A549 (cell line): ENCODE data around the gene AIF1. TPM values are rescaled to one million over a fixed set of nuclear protein-coding genes. Genes with fewer than 3 reads are reported as not detected.

ENCODE experiments used
- ATAC-seq, 2 experiments: fragments of 200-7000 bp in 1 of 2; fragments of >200 bp in 1 of 2; cut with Nextera tagmentation in 1 of 2; cut with Tn5 transposase in 1 of 2; 3 replicates each; pipeline versions ENCODE4 v1.8.0 to v1.9.1; 2018 to 2020; ENCODE audit warnings: mild to moderate bottlenecking in 1 of 2, moderate library complexity in 1 of 2
- CTCF ChIA-PET: fragments of 300-600 bp; sonication (Branson Sonifier 250); formaldehyde crosslinking; extraction: SDS; loops from one replicate; lab custom pipeline; 2021; ENCODE audit warnings: antibody characterized with exemption, inconsistent platforms; lab: Yijun Ruan, JAX
- POLR2A ChIA-PET: fragments of 350-600 bp; formaldehyde crosslinking; extraction: SDS; loops from one replicate; lab custom pipeline; 2021; ENCODE audit warnings: antibody characterized with exemption, inconsistent platforms; lab: Yijun Ruan, JAX
- DNase-seq, 2 experiments: peaks; one replicate each; pipeline versions ENCODE4 v3.0.0 to v3.0.0-alpha.2; 2011 to 2016; ENCODE audit warnings: low read depth in 1 of 2, low spot score in 1 of 2
- FAIRE-seq: peaks from 2 replicates; lab custom pipeline; 2011; peaks lifted over from hg19 to GRCh38; lab: Jason Lieb, UNC
- H3K27ac ChIP-seq, 2 experiments: fragments of >200 bp; sonication (Bioruptor Twin); formaldehyde crosslinking; 3 replicates each; pipeline ENCODE4 v1.5.1; 2016 to 2017
- H3K4me1 ChIP-seq: fragments of >200 bp; sonication (Bioruptor Twin); formaldehyde crosslinking; 3 replicates; pipeline ENCODE4 v1.6.1; 2016
- H3K4me2 ChIP-seq: fragments of >200 bp; sonication (Bioruptor Twin); formaldehyde crosslinking; 3 replicates; pipeline ENCODE4 v1.6.1; 2016
- H3K4me3 ChIP-seq: fragments of >200 bp; sonication (Bioruptor Twin); formaldehyde crosslinking; 3 replicates; pipeline ENCODE4 v1.5.1; 2016
- H3K9me3 ChIP-seq: fragments of >200 bp; sonication (Bioruptor Twin); formaldehyde crosslinking; 3 replicates; pipeline ENCODE4 v1.6.1; 2016
- CBX2 ChIP-seq: fragments of 200-600 bp; sonication (generic); IDR thresholded peaks from 2 replicates; pipeline ENCODE4 v1.6.1; 2016; ENCODE audit warnings: low read depth, mild to moderate bottlenecking, borderline replicate concordance
- CBX8 ChIP-seq: fragments of 200-600 bp; sonication (generic); IDR thresholded peaks from 2 replicates; pipeline ENCODE4 v1.6.1; 2016
- EHMT2 ChIP-seq: fragments of 200-600 bp; sonication (generic); IDR thresholded peaks from 2 replicates; pipeline ENCODE4 v1.6.1; 2016; ENCODE audit warnings: antibody characterized with exemption, low read depth, mild to moderate bottlenecking, moderate library complexity
- EP300 ChIP-seq, 2 experiments: fragments of >200 bp; sonication (Bioruptor Twin); formaldehyde crosslinking; IDR thresholded peaks; 2 replicates in 1 of 2; 3 replicates in 1 of 2; pipeline ENCODE4 v1.6.1; 2016 to 2017
- FOSB ChIP-seq: fragments of 250-450 bp; sonication (Bioruptor Pico); IDR thresholded peaks from 2 replicates; pipeline ENCODE4 v1.5.0; 2020; ENCODE audit warnings: mild to moderate bottlenecking, moderate library complexity
- FOSL2 ChIP-seq, 2 experiments: fragments of 450-650 bp in 1 of 2; fragments of >200 bp in 1 of 2; sonication (Bioruptor Twin) in 1 of 2; formaldehyde crosslinking; IDR thresholded peaks; 2 replicates each; pipeline versions ENCODE4 v1.5.0 to v1.6.1; 2016 to 2020; ENCODE audit warnings: mild to moderate bottlenecking in 1 of 2, moderate library complexity in 1 of 2
- HDAC2 ChIP-seq: fragments of 200-600 bp; sonication (generic); IDR thresholded peaks from 2 replicates; pipeline ENCODE4 v1.6.1; 2016
- HEYL ChIP-seq: fragments of 250-450 bp; sonication (Bioruptor Pico); IDR thresholded peaks from 2 replicates; pipeline ENCODE4 v1.8.0; 2021; ENCODE audit warnings: mild to moderate bottlenecking, moderate library complexity
- HOXB13 ChIP-seq: fragments of 250-450 bp; sonication (Bioruptor Pico); IDR thresholded peaks from 2 replicates; pipeline ENCODE4 v1.5.0; 2020; ENCODE audit warnings: low read depth, mild to moderate bottlenecking, moderate library complexity
- HOXB5 ChIP-seq: fragments of 250-450 bp; sonication (Bioruptor Pico); IDR thresholded peaks from 2 replicates; pipeline ENCODE4 v1.5.0; 2020; ENCODE audit warnings: mild to moderate bottlenecking, moderate library complexity
- KDM1A ChIP-seq: fragments of 200-600 bp; sonication (generic); IDR thresholded peaks from 2 replicates; pipeline ENCODE4 v1.6.1; 2016; ENCODE audit warnings: low read depth, mild to moderate bottlenecking
- MAFK ChIP-seq: fragments of 450-650 bp; IDR thresholded peaks from 2 replicates; pipeline ENCODE4 v1.6.1; 2014; ENCODE audit not compliant: partially characterized antibody
- MAZ ChIP-seq: fragments of 150-350 bp; IDR thresholded peaks from 2 replicates; pipeline ENCODE4 v1.6.1; 2014; ENCODE audit warnings: antibody characterized with exemption, low read depth, low read length, borderline replicate concordance
- NFE2L2 ChIP-seq: fragments of 150-350 bp; conservative IDR thresholded peaks from 2 replicates; pipeline ENCODE4 v1.6.1; 2014; ENCODE audit warnings: low read length
- PHF8 ChIP-seq: fragments of 200-600 bp; sonication (generic); IDR thresholded peaks from 2 replicates; pipeline ENCODE4 v1.6.1; 2016; ENCODE audit warnings: low read depth, mild to moderate bottlenecking, antibody characterized with exemption, moderate library complexity, borderline replicate concordance
- POLR2AphosphoS2 ChIP-seq: conservative IDR thresholded peaks from 2 replicates; pipeline ENCODE4 v1.6.1; 2012; ENCODE audit warnings: low read length, improper control_type of control experiment, inconsistent platforms
- RAD21 ChIP-seq, 2 experiments: fragments of >200 bp in 1 of 2; sonication (Bioruptor Twin) in 1 of 2; formaldehyde crosslinking in 1 of 2; IDR thresholded peaks in 1 of 2; conservative IDR thresholded peaks in 1 of 2; 2 replicates in 1 of 2; 3 replicates in 1 of 2; pipeline ENCODE4 v1.6.1; 2012 to 2018; ENCODE audit warnings: inconsistent platforms in 1 of 2
- RARB ChIP-seq: fragments of 250-450 bp; sonication (Bioruptor Pico); IDR thresholded peaks from 2 replicates; pipeline ENCODE4 v1.8.0; 2021; ENCODE audit warnings: mild to moderate bottlenecking, moderate library complexity
- RCOR1 ChIP-seq: fragments of 150-350 bp; IDR thresholded peaks from 2 replicates; pipeline ENCODE4 v1.6.1; 2014; ENCODE audit warnings: antibody characterized with exemption, low read length, low read depth
- TFCP2L1 ChIP-seq: fragments of 250-450 bp; sonication (Bioruptor Pico); IDR thresholded peaks from 2 replicates; pipeline ENCODE4 v1.5.0; 2021; ENCODE audit warnings: mild to moderate bottlenecking
- TP53 ChIP-seq: fragments of 250-450 bp; sonication (Bioruptor Pico); IDR thresholded peaks from 2 replicates; pipeline ENCODE4 v1.5.0; 2021; ENCODE audit warnings: mild to moderate bottlenecking, moderate library complexity
- ZFP36 ChIP-seq: fragments of 450-650 bp; IDR thresholded peaks from 2 replicates; pipeline ENCODE4 v1.6.1; 2014; ENCODE audit warnings: borderline replicate concordance; ENCODE audit not compliant: partially characterized antibody
- ZNF302 ChIP-seq: fragments of 250-450 bp; sonication (Bioruptor Pico); IDR thresholded peaks from 2 replicates; pipeline ENCODE4 v1.9.0; 2021; ENCODE audit warnings: inconsistent platforms, mild to moderate bottlenecking, moderate library complexity
- WGBS: methylation state at CpG from one replicate; pipeline ENCODE4 v1.1.6; 2017; ENCODE audit errors: missing lambda C conversion rate; 5-methylcytosine and 5-hydroxymethylcytosine counted together
- polyA plus RNA-seq, 4 experiments: library from polyadenylated mRNA; depleted of rRNA in 3 of 4; stranded (reverse); fragments of >200 nt; fragmentation: RNase III in 1 of 4; extraction: RNeasy Plus Mini Kit Qiagen cat#74134 plus additional on column Dnase treatment in 1 of 4; gene quantifications; 2 replicates in 3 of 4; 3 replicates in 1 of 4; pipeline ENCODE4 v1.2.3, GENCODE V29; 2011 to 2017
- TF ChIP-seq, protein P1 (sequence below): IDR thresholded peaks from 2 replicates; pipeline ENCODE4 v1.6.1; 2012; ENCODE audit warnings: low read depth, borderline replicate concordance
- TF ChIP-seq, protein P2 (sequence below): fragments of 450-650 bp; IDR thresholded peaks from 2 replicates; pipeline ENCODE4 v1.6.1; 2014; ENCODE audit warnings: antibody characterized with exemption
- TF ChIP-seq, protein P3 (sequence below): fragments of >200 bp; sonication (Bioruptor Twin); formaldehyde crosslinking; IDR thresholded peaks from 2 replicates; pipeline ENCODE4 v1.6.1; 2016
- TF ChIP-seq, protein P4 (sequence below): fragments of 250-450 bp; sonication (Bioruptor Pico); IDR thresholded peaks from 2 replicates; pipeline ENCODE4 v1.5.0; 2020; ENCODE audit warnings: low read depth, mild to moderate bottlenecking, moderate library complexity

The AIF1 gene
- polyA plus RNA-seq, 2 of the 4 experiments (the other 2 are of a cell fraction): not detected

DNA sequence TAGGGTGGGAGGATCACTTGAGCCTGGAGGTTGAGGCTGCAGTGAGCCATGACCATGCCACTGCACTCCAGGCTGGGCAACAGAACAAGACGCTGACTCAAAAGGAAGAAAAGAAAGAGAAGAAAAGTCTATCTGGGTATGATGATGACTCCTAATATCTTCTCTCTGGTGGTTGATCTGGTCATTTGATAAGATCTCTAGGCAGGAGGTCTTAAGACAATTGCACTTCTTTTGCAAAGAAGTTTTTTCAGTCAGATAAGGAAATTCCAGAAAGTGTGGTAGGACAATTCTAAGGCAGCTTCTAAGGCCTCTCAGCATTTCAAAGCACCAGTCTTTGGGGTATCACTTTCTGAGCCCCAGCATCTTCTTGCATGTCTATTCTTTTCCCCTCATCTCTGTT is 7.7 kb upstream of the AIF1 start:
- Histone ChIP-seq H3K4me3 (no peak overlapping the region), H3K27ac (no peak overlapping the region), H3K4me1 (no peaks in the 10 kb centered on the region)
- 71% methylated on average over 1 of the region's 1 CpG for WGBS
- CTCF ChIA-PET: interaction anchor here (1.2 to 3.1 kb wide), 2 partner anchors 9 to 27 kb away, joined by 4 to 13 read pairs; no protein-coding TSS in a partner anchor
- TF ChIP-seq RAD21 (conservative IDR thresholded peaks at IDR 0.05 in 1 of 2, IDR thresholded peaks at IDR 0.05 in 1 of 2): no peak
- TF ChIP-seq RCOR1: no peak
- TF ChIP-seq MAFK: no peak
- no peak for TF ChIP-seq HOXB5 (CRISPR knock-in tag)
- TF ChIP-seq PHF8: no peak
- TF ChIP-seq, protein P1, sequence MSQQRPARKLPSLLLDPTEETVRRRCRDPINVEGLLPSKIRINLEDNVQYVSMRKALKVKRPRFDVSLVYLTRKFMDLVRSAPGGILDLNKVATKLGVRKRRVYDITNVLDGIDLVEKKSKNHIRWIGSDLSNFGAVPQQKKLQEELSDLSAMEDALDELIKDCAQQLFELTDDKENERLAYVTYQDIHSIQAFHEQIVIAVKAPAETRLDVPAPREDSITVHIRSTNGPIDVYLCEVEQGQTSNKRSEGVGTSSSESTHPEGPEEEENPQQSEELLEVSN: no peak
- no peak for TF ChIP-seq HEYL (CRISPR knock-in tag)
- no peak for TF ChIP-seq FOSB (CRISPR knock-in tag)
- TF ChIP-seq, protein P2, sequence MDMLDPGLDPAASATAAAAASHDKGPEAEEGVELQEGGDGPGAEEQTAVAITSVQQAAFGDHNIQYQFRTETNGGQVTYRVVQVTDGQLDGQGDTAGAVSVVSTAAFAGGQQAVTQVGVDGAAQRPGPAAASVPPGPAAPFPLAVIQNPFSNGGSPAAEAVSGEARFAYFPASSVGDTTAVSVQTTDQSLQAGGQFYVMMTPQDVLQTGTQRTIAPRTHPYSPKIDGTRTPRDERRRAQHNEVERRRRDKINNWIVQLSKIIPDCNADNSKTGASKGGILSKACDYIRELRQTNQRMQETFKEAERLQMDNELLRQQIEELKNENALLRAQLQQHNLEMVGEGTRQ: no peak
- TF ChIP-seq, protein P3, sequence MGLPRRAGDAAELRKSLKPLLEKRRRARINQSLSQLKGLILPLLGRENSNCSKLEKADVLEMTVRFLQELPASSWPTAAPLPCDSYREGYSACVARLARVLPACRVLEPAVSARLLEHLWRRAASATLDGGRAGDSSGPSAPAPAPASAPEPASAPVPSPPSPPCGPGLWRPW: no peak
- TF ChIP-seq EHMT2: no peak
- TF ChIP-seq CBX2: no peak
- TF ChIP-seq, all 56 proteins: peak for 0
- DNase-seq: no peak
- FAIRE-seq: no peak
- no peak for ATAC-seq
- POLR2A ChIA-PET: no interaction called here
- no peaks in the 10 kb centered on the region for H3K9me3 ChIP-seq
- H3K4me2 ChIP-seq: no peak overlapping the region

DNA sequence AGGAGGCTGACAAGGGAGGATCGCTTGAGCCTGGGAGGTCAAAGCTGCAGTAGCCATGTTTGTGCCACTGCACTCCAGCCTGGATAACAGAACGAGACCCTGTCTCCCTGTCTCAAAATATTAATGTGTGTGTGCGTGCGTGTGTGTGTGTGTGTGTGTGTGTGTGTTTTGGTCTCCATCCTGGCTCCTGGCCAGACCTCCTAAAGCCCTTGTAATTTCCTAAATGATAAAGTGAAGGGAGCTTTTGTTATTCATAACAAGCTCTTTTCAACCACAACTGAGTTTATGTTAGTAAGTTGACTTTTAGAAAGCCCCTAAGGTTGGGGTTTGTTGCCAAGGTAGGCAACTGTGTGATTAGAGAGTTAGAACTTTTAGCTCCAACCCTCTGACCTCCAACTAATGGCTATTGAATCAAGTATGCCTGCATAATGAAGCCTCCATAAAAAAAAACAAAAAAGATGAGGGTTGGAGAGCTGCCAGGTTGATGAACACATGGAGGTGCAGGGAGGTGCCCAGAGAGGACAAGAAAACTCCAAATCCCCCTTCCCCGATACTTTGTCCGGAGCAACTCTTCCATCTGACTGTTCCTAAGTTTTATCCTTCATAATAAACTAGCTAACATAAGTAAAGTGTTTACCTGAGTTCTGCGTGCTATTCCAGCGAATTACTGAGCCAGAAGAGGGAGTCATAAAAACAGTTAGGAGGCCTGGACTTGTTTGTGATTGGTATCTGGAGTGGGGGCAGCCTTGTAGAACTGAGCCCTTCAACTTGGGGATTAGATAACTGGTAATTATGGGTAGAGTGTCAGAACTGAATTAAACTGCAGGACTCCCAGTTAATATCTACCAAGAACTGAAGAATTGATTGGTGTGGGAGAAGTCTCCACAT is 5.3 kb upstream of the AIF1 start:
- TF ChIP-seq, protein P4, sequence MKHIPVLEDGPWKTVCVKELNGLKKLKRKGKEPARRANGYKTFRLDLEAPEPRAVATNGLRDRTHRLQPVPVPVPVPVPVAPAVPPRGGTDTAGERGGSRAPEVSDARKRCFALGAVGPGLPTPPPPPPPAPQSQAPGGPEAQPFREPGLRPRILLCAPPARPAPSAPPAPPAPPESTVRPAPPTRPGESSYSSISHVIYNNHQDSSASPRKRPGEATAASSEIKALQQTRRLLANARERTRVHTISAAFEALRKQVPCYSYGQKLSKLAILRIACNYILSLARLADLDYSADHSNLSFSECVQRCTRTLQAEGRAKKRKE (CRISPR knock-in tag): no peak
- TF ChIP-seq HOXB5 (CRISPR knock-in tag) (no peak), KDM1A (no peak), FOSL2 (IDR thresholded peaks at IDR 0.05) (no peak), FOSL2 (CRISPR knock-in tag; IDR thresholded peaks at IDR 0.05) (no peak), RARB (CRISPR knock-in tag) (no peak), HOXB13 (CRISPR knock-in tag) (no peak), CBX2 (no peak), MAZ (no peak), EP300 (IDR thresholded peaks at IDR 0.05) (no peak), NFE2L2 (no peak), CBX8 (no peak), POLR2AphosphoS2 (no peak), ZFP36 (no peak), TFCP2L1 (no peak), TP53 (CRISPR knock-in tag) (no peak), HDAC2 (no peak), ZNF302 (CRISPR knock-in tag) (no peak)
- TF ChIP-seq, protein P3: no peak
- no peak overlapping the region for H3K4me3 ChIP-seq
- ChIA-PET POLR2A (no interaction called here), CTCF (interaction anchor here (0.9 to 3.0 kb wide), 6 partner anchors 11 to 117 kb away, joined by 3 to 28 read pairs (median 4); partner anchors contain the start of gene NCR3)
- no peak for ATAC-seq
- FAIRE-seq: no peak
- H3K27ac ChIP-seq: no peak overlapping the region
- H3K9me3 ChIP-seq: no peaks in the 10 kb centered on the region
- WGBS: 72% methylated on average over 8 of the region's 8 CpGs
- no peak for DNase-seq
- no peak overlapping the region for H3K4me2 ChIP-seq
- H3K4me1 ChIP-seq: no peaks in the 10 kb centered on the region
